ENCODE data around the gene DROSHA.

Gene DROSHA

DNA sequence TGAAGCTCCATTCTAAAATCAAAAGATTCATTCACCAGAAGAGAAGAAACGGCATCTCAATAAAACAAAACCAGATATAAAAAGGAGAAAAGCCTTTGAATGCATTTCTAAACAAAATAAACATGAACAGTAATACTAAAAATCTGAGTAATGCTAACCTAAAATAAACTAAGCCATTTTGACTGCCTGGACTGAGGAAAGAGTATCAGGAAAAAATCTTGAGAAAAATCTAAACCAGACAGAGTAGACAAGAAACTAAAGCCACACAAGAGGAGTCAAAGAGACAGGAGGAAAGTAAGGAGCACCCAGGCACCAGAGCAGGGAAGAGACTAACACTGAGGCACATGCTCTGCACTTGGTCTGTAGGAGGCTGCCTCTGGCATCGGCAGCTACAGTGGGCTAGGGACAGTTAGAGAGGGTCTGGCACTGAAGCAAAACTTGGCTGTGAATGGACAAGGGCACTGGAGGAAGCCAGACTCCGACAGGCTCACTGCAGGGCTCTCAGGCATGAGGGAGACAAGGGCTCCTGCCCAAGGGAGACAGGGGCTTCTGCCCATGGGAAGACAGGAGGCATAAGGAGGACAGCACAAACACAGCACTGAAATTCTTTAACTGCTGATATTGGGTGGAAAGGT is 50.2 kb downstream of the DROSHA start:
- H3K4me3 ChIP-seq (ENCODE audit: low read depth, low read length), result no peak overlapping the region
- TF ChIP-seq CTCF (IDR thresholded peaks at IDR 0.05; ENCODE audit: borderline replicate concordance, insufficient read depth, low read depth, low read length), result no peak

DNA sequence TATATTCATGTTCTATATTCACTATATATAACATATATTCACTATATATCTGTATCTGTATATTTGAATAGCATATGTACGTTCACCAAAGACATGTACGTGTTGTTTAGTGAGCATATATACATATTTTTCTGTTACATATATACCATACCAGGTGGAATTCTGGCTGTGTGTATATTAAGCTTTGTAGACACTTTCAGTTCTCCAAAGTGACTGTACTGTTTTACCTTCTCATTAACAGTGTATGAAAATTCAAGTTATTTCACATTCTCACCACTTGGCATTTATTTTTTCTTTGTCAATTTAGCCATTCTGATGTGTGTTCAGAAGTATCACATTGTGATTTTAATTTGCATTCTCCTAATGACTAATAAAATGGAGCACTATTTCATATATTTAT is 52.2 kb downstream of the DROSHA start:
- no peak for TF ChIP-seq CTCF (IDR thresholded peaks at IDR 0.05; ENCODE audit: borderline replicate concordance, insufficient read depth, low read depth, low read length)
- no peak overlapping the region for H3K4me3 ChIP-seq (ENCODE audit: low read depth, low read length)

DNA sequence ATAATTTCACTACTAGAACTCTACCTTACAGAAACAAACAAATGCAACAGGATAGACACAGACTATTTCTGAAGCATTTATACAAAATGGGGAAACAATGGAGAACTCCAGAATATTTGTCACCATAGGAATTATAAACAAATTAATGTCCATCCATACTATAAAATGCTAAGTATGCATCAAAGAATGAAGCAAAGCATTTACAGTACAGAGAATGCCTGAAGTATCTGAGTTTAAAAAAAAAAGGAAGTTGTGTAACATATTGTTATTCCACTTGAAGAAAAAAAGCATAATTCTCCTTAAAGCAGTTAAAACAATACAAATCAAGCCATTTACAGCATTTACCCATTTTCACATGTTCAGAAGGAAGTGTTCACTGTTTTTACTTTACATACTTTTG is 53.0 kb downstream of the DROSHA start:
- TF ChIP-seq CTCF (IDR thresholded peaks at IDR 0.05; ENCODE audit: borderline replicate concordance, insufficient read depth, low read depth, low read length), result no peak
- no peak overlapping the region for H3K4me3 ChIP-seq (ENCODE audit: low read depth, low read length)

DNA sequence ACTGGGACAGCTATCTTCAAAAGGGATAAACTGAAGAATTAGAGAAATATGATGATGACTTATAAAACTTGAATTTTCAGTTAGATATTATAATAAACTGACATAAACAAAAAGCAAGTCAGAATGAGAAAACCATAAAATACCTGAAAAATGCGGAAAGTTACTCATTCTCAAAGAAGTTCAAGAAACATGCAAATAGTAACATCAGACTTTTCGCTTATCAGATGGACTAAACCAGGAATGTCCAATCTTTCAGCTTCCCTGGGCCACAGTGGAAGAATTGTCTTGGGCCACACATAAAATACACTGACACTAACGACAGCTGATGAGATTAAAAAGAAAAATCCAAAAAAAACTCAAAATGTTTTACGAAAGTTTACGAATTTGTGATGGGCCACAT is 53.9 kb downstream of the DROSHA start:
- TF ChIP-seq CTCF (IDR thresholded peaks at IDR 0.05; ENCODE audit: borderline replicate concordance, insufficient read depth, low read depth, low read length), result no peak
- no peak overlapping the region for H3K4me3 ChIP-seq (ENCODE audit: low read depth, low read length)

- no peak for TF ChIP-seq CTCF (IDR thresholded peaks at IDR 0.05; ENCODE audit: borderline replicate concordance, insufficient read depth, low read depth, low read length)
- H3K4me3 ChIP-seq (ENCODE audit: low read depth, low read length), result no peak overlapping the region
These were observed 54.4 kb downstream of the DROSHA start for GRCh38 chr5:31477516-31477915.

DNA sequence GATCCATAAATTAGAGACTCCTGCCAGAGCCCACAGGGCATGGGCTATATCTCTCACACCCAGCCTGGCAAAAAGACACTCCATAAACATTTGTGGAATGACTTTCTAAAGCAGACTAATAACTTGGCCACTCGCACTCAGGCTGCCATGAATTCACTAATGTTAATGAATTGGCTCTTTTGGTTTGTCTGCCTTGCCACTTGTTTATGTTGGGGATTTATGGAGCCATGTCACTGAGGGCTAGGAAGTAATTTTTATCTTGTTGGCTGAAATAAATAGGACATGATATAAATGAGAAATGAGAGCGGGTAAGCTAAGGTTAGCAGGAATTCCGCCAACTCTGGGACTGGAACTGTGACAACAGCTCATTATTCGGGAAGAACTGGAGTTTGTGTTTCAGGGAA is 55.2 kb downstream of the DROSHA start:
- TF ChIP-seq CTCF (IDR thresholded peaks at IDR 0.05; ENCODE audit: borderline replicate concordance, insufficient read depth, low read depth, low read length), result no peak
- H3K4me3 ChIP-seq (ENCODE audit: low read depth, low read length), result no peak overlapping the region

GRCh38 chr5:31471916-31472315 is 60.0 kb downstream of the DROSHA start:
- no peak overlapping the region for H3K4me3 ChIP-seq (ENCODE audit: low read depth, low read length)
- TF ChIP-seq CTCF (IDR thresholded peaks at IDR 0.05; ENCODE audit: borderline replicate concordance, insufficient read depth, low read depth, low read length), result no peak

Data from GM12875 (cell line).